Right renal pelvis (tissue), 4 donors: Measurements from ENCODE around the gene ADGRL1. TPM values are rescaled to one million over a fixed set of nuclear protein-coding genes. Genes with fewer than 3 reads are reported as not detected.

Experiments
- polyA plus RNA-seq, 4 donors: library from polyadenylated mRNA; unstranded; fragments of 120-200 nt; gene quantifications; one replicate each; pipeline ENCODE4 v1.2.1, GENCODE V29; 2013; ENCODE audit not compliant: insufficient read length in 4 of 4

Gene ADGRL1
- polyA plus RNA-seq, 4 donors, result 34.3 to 45.4 (median 38.1) TPM

Other genes starting within 250 kb of the ADGRL1 start
- 10 to 100 TPM in 3 of 4 donors, 1 to 10 TPM in 1; 9.5 to 15.8 (median 11.6) TPM for gene RFX1, start 199.8 kb downstream of the ADGRL1 start, polyA plus RNA-seq
- not detected for gene RLN3, start 178.0 kb downstream of the ADGRL1 start, polyA plus RNA-seq
- 1 to 10 TPM; 6.5 to 8.2 (median 7.3) TPM for gene IL27RA, start 174.4 kb downstream of the ADGRL1 start, polyA plus RNA-seq
- gene PALM3, start 144.1 kb downstream of the ADGRL1 start, polyA plus RNA-seq, result 10 to 100 TPM; 19.0 to 27.1 (median 21.5) TPM
- gene MISP3, start 133.4 kb downstream of the ADGRL1 start, polyA plus RNA-seq, result 1 to 10 TPM; 6.7 to 9.2 (median 7.6) TPM
- gene C19orf67, start 120.4 kb downstream of the ADGRL1 start, polyA plus RNA-seq, result under 1 TPM in 1 of 4 donors, not detected in 3; 0.10 TPM
- 10 to 100 TPM; 38.8 to 59.8 (median 42.3) TPM for gene SAMD1, start 115.4 kb downstream of the ADGRL1 start, polyA plus RNA-seq
- 100 to 1,000 TPM in 2 of 4 donors, 10 to 100 TPM in 2; 89.9 to 107 (median 98.6) TPM for gene PRKACA, start 88.4 kb downstream of the ADGRL1 start, polyA plus RNA-seq
- gene ASF1B, start 69.6 kb downstream of the ADGRL1 start, polyA plus RNA-seq, result 10 to 100 TPM; 17.5 to 22.7 (median 20.4) TPM
- 10 to 100 TPM; 18.8 to 25.1 (median 21.5) TPM for gene ADGRE5, start 175.3 kb upstream of the ADGRL1 start, polyA plus RNA-seq
- gene DDX39A, start 213.2 kb upstream of the ADGRL1 start, polyA plus RNA-seq, result 10 to 100 TPM; 47.7 to 64.8 (median 55.1) TPM
- gene PKN1, start 227.1 kb upstream of the ADGRL1 start, polyA plus RNA-seq, result 100 to 1,000 TPM in 1 of 4 donors, 10 to 100 TPM in 3; 81.0 to 109 (median 83.2) TPM